Tibial artery (tissue), 4 donors: Measurements from ENCODE around the gene MOAP1.

Source experiments
- DNase-seq, 2 donors: peaks; one replicate each; pipeline ENCODE4 v3.0.0-alpha.2; 2019
- H3K27ac ChIP-seq, 2 donors: fragments of 200-600 bp; sonication (generic) in 1 of 2; 1 replicate in 1 of 2; 2 replicates in 1 of 2; pipeline ENCODE4 v1.5.1; 2018 to 2019; ENCODE audit warnings: mild to moderate bottlenecking in 1 of 2
- H3K27me3 ChIP-seq, 2 donors: fragments of 200-600 bp; sonication (generic) in 1 of 2; one replicate each; pipeline versions ENCODE4 v1.5.1 to v1.6.0; 2016 to 2019
- H3K36me3 ChIP-seq, 3 donors: fragments of 200-600 bp; sonication (generic) in 2 of 3; one replicate each; pipeline ENCODE4 v1.5.1; 2016 to 2019; ENCODE audit warnings: mild to moderate bottlenecking in 2 of 3
- H3K4me1 ChIP-seq, 4 donors: fragments of 200-600 bp; sonication (generic) in 2 of 4; 1 replicate in 3 of 4; 2 replicates in 1 of 4; pipeline ENCODE4 v1.5.1; 2016 to 2019
- H3K4me3 ChIP-seq, 2 donors: fragments of 200-600 bp; sonication (generic) in 1 of 2; 1 replicate in 1 of 2; 2 replicates in 1 of 2; pipeline ENCODE4 v1.5.1; 2018 to 2019; ENCODE audit warnings: mild to moderate bottlenecking in 2 of 2
- H3K9me3 ChIP-seq, 3 donors: fragments of 200-600 bp; sonication (generic) in 1 of 3; one replicate each; pipeline ENCODE4 v1.5.1; 2016 to 2019
- intact Hi-C: fragments of 100-400 bp; cut with DNase I; formaldehyde crosslinking; loops from one replicate; pipeline ENCODE4 v1.15.0; 2023; ENCODE audit warnings: low total_unique reads
- TF ChIP-seq, protein P1 (sequence below), 2 experiments: fragments of 200-600 bp in 1 of 2; fragments of 450-650 bp in 1 of 2; IDR thresholded peaks; one replicate each; pipeline ENCODE4 v1.5.1; 2017 to 2019; ENCODE audit warnings: antibody characterized with exemption in 2 of 2, mild to moderate bottlenecking in 1 of 2, moderate library complexity in 1 of 2

The MOAP1 gene

DNA sequence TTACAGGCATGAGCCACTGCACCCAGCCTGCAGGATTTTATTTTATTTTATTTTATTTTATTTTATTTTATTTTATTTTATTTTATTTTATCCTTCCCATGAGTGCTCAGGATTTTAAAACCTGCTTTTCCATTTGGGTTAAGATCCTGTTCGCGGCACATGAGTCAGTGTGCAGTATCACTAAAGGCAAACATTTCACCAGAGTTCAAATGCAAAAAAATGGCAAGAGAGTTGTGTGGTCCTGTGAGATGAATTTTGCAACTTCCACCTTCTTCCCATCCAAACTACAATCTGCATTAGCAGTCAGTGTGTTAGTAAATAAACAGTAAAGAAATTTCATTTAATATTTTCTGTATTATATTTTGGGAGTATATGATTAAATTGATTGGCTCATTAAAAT, 29.0 kb downstream of the MOAP1 start:
- no peaks in the 10 kb centered on the region for H3K36me3 ChIP-seq
- H3K27ac ChIP-seq = no peak overlapping the region
- no peak overlapping the region for H3K4me3 ChIP-seq
- no peaks in the 10 kb centered on the region for H3K27me3 ChIP-seq
- no peaks in the 10 kb centered on the region for H3K9me3 ChIP-seq
- no peaks in the 10 kb centered on the region for H3K4me1 ChIP-seq
- TF ChIP-seq, protein P1, sequence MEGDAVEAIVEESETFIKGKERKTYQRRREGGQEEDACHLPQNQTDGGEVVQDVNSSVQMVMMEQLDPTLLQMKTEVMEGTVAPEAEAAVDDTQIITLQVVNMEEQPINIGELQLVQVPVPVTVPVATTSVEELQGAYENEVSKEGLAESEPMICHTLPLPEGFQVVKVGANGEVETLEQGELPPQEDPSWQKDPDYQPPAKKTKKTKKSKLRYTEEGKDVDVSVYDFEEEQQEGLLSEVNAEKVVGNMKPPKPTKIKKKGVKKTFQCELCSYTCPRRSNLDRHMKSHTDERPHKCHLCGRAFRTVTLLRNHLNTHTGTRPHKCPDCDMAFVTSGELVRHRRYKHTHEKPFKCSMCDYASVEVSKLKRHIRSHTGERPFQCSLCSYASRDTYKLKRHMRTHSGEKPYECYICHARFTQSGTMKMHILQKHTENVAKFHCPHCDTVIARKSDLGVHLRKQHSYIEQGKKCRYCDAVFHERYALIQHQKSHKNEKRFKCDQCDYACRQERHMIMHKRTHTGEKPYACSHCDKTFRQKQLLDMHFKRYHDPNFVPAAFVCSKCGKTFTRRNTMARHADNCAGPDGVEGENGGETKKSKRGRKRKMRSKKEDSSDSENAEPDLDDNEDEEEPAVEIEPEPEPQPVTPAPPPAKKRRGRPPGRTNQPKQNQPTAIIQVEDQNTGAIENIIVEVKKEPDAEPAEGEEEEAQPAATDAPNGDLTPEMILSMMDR (IDR thresholded peaks at IDR 0.05) = no peak
- no peak for DNase-seq
- intact Hi-C loops = no loop called here

DNA sequence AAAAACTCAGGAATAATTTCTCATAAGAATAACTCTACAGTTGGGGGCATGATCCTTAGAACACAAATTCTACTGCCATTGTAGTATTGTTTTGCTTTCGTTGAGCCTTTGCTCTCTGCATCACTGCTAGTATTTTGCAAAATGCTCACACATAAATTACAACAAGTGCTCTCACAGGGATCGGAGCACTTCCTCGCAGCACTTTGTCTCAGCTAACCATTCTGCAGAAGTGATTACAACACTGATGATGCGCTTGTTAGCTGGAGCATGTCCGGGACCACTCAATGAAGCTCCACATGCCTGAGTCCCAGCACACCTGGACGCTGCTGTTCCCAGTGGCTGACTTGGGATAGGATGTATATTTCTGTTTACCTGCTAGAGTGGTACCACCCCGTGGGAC, 31.6 kb downstream of the MOAP1 start:
- H3K36me3 ChIP-seq = no peaks in the 10 kb centered on the region
- intact Hi-C loops = no loop called here
- H3K4me3 ChIP-seq = no peak overlapping the region
- no peaks in the 10 kb centered on the region for H3K4me1 ChIP-seq
- TF ChIP-seq, protein P1 (IDR thresholded peaks at IDR 0.05) = no peak
- no peaks in the 10 kb centered on the region for H3K9me3 ChIP-seq
- DNase-seq = no peak
- H3K27me3 ChIP-seq = no peaks in the 10 kb centered on the region
- H3K27ac ChIP-seq = no peak overlapping the region

DNA sequence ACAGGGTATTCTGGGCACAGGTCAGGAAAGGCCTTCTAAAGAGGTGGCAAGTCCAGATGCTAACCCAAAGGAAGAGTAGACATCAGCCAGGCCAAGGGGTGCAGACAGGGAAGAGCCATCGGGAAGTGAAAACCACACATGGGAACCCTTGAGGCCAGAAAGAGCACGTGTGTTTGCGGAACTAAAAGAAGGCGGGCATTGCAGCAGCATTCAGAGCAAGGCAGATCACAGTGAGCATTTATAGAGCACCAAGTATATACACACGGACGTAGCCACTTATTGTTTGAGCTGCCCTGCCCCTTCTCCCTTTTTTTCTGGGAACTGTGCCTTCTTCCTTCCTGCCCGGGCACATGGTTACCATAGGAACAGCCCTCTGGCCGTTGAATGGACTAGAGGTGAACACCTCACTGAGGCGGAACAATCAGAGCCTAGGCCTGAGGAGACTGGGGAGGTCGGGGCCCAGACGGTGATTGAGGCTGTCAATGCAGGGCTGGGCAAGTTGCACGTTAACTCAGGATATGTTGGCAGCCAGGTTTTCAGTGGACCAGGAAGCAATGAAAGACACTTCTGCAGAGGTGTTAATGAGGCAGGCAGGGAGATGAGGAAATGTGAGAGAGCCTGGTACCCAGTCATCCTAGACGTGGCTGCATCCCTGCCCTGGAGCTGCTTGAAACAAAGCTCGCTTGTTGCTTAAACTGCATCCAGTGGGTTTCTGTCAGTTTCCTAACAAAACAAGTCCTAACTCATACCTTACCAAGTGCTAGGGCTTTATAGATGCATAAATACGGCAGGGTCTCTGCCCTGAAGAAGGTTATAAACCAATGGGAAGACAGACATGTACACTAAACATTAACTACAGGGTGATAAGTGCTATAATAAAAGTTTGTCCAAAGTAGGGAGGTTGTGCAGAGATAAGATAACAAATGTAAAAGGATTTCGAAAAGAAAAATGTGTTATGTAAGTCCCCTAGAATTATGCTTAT, 34.2 kb downstream of the MOAP1 start:
- H3K27me3 ChIP-seq = no peaks in the 10 kb centered on the region

DNA sequence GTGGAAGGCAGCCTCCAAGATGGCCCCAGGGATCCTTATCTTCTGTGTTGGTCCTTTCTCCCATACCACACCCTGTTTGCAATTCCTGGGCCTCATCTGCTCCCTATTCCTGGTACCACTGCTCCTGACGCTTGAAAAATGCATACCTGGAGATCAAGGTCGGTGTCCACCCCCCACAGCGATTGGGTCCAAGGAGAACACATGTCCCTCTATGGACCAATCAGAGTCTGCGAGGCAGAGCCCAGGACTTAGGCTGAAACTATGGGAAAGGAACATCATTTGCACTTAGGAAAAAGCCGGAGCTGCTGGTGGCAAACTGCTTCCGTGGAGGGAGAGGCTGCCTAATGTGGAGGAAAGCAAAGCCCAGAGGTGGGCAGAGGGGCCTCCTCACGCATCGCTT, 35.7 kb downstream of the MOAP1 start:
- TF ChIP-seq, protein P1 (IDR thresholded peaks at IDR 0.05) = no peak
- no peaks in the 10 kb centered on the region for H3K9me3 ChIP-seq
- no peak overlapping the region for H3K4me3 ChIP-seq
- no peaks in the 10 kb centered on the region for H3K27me3 ChIP-seq
- no peaks in the 10 kb centered on the region for H3K36me3 ChIP-seq
- intact Hi-C loops = no loop called here
- no peak for DNase-seq
- no peaks in the 10 kb centered on the region for H3K4me1 ChIP-seq
- no peak overlapping the region for H3K27ac ChIP-seq

More for the DNA sequence above, 34.2 kb downstream of the MOAP1 start:
- Histone ChIP-seq H3K4me3 (no peak overlapping the region), H3K4me1 (no peaks in the 10 kb centered on the region), H3K27ac (no peak overlapping the region), H3K36me3 (no peaks in the 10 kb centered on the region), H3K9me3 (no peaks in the 10 kb centered on the region)
- DNase-seq = peak in 1 of 2 donors; percentile 36
- TF ChIP-seq, protein P1 (IDR thresholded peaks at IDR 0.05) = no peak
- intact Hi-C loops = no loop called here

DNA sequence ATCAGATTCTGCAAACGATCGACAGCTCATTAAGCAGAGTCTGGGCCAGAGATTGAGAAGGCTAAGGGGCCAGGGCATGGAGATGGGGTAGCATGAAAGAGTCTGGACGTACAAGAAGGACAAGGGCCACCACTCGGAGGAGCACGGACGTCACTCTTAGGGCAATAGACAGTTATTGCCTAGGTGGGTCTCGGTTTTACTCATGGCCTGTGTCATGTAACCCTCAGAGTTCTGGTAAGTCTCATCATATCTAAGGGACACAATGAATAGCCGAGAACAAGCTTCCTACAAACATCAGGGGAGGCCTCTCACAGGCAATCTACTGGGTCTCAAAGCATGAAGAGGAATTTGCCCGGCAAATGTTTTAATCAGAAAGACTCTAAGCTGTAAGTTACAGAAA, 38.6 kb downstream of the MOAP1 start:
- H3K36me3 ChIP-seq = no peaks in the 10 kb centered on the region

More for the DNA sequence above, 38.6 kb downstream of the MOAP1 start:
- no peak overlapping the region for H3K4me3 ChIP-seq
- TF ChIP-seq, protein P1 (IDR thresholded peaks at IDR 0.05) = no peak
- H3K9me3 ChIP-seq = no peaks in the 10 kb centered on the region
- no peaks in the 10 kb centered on the region for H3K4me1 ChIP-seq
- no peak for DNase-seq
- H3K27me3 ChIP-seq = no peaks in the 10 kb centered on the region
- no peak overlapping the region for H3K27ac ChIP-seq
- intact Hi-C loops = no loop called here
